ENCODE measurements around the gene SIM2. TPM values are rescaled to one million over a fixed set of nuclear protein-coding genes. Genes with fewer than 3 reads are reported as not detected.

The SIM2 gene
- total RNA-seq, 1 donor from 2014 or later = not detected

DNA sequence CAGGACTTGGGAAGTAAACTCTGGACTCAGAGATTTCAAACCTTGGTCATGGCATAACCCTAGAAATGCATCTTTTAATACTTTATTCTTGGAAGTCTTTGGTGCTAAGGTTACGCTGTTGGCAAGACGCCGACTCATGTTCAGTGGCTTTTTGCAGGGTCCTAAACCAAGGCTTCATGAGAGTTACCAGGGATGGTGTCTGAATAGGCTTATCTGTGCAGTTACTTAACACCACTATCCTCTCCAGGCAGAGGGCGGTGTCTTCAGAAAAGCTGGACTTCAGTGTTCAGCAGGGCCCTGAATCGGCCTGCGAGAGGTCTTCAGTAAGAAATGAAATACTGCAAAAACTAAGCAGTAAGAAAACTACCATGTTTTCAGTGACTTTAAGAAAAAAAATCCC lies 58.3 kb downstream of the SIM2 start:
- ChIA-PET CTCF (no interaction called here), POLR2A (no interaction called here)
- Mint-ChIP-seq H3K27me3 (no peaks in the 10 kb centered on the region), H3K4me3 (no peak overlapping the region), H3K4me1 (no peaks in the 10 kb centered on the region), H3K36me3 (ENCODE audit: low read depth) (peaks cover 23% of the 10 kb centered on the region), H3K27ac (no peak overlapping the region), H3K9me3 (no peaks in the 10 kb centered on the region)
- ATAC-seq (ENCODE audit: low read depth) = no peak
- DNase-seq = no peak
- TF ChIP-seq, protein P1, sequence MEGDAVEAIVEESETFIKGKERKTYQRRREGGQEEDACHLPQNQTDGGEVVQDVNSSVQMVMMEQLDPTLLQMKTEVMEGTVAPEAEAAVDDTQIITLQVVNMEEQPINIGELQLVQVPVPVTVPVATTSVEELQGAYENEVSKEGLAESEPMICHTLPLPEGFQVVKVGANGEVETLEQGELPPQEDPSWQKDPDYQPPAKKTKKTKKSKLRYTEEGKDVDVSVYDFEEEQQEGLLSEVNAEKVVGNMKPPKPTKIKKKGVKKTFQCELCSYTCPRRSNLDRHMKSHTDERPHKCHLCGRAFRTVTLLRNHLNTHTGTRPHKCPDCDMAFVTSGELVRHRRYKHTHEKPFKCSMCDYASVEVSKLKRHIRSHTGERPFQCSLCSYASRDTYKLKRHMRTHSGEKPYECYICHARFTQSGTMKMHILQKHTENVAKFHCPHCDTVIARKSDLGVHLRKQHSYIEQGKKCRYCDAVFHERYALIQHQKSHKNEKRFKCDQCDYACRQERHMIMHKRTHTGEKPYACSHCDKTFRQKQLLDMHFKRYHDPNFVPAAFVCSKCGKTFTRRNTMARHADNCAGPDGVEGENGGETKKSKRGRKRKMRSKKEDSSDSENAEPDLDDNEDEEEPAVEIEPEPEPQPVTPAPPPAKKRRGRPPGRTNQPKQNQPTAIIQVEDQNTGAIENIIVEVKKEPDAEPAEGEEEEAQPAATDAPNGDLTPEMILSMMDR (IDR thresholded peaks at IDR 0.05) = no peak
- intact Hi-C loops (cut with micrococcal nuclease) = no loop called here

DNA sequence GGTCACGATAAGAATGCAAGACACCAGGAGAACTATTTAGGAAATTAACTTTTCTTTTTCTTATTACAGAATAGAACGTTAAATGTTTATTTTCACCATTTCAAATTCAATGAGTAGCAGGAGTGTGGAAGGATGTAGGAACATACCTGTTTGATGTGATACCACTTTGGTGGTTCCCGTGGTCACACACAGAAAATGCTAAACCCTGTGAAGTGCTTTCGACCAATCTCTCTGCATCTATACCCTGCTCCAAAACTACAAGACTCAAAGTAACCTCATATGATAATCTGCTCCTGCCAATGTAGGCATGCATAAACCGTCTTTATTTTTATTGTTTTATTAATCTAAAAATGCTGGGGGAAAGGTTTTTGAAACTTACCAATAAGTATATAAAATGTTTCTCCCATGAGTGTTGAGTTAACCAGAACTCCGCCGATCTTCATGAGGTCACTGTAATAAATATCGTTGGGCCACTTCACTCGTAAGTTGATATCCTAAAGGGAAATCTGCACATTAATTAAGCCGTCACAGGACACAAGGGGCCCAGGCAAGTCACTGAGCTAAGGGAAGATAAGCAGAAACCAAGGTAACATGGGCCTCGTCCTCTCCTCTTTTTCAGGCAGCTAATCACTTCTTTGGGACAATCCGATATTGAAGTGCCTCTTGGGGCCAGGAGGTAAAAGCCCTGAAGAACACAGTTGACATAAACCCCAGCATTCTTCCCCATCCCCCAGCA lies 60.6 kb downstream of the SIM2 start:
- no peaks in the 10 kb centered on the region for H3K4me1 Mint-ChIP-seq
- POLR2A ChIA-PET = interaction anchor here (0.7 kb wide), 1 partner anchor 29 kb away, joined by 5 read pairs; no protein-coding TSS in a partner anchor
- TF ChIP-seq, protein P1 (IDR thresholded peaks at IDR 0.05) = no peak
- DNase-seq (no peak), ATAC-seq (ENCODE audit: low read depth) (no peak)
- H3K4me3 Mint-ChIP-seq = no peak overlapping the region
- CTCF ChIA-PET = no interaction called here
- H3K36me3 Mint-ChIP-seq (ENCODE audit: low read depth) = peaks cover 19% of the 10 kb centered on the region
- intact Hi-C loops (cut with micrococcal nuclease) = no loop called here
- no peaks in the 10 kb centered on the region for H3K9me3 Mint-ChIP-seq
- no peaks in the 10 kb centered on the region for H3K27me3 Mint-ChIP-seq
- no peak overlapping the region for H3K27ac Mint-ChIP-seq

DNA sequence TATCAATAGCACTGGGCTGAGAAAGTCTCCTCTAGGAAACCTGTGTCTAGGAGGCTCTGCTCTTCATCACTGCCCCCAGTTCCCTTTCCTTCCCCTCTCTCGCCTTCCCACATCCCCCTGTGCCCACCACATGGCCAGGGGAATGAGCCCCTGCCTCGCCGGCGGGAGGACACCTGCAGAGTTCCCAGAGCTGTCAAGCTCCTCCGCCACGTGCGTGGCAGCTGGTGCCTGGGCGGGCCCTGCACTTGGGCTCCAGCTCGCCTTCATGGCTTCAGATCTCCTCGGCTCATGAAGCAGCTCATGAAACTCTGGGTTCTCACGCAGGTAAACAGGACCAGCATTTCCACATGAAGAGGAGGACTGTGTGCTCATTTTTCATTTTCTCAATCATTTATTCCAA lies 62.8 kb downstream of the SIM2 start:
- no peaks in the 10 kb centered on the region for H3K4me1 Mint-ChIP-seq
- POLR2A ChIA-PET = no interaction called here
- ATAC-seq (ENCODE audit: low read depth) (no peak), DNase-seq (no peak)
- TF ChIP-seq, protein P1 (IDR thresholded peaks at IDR 0.05) = no peak
- no peaks in the 10 kb centered on the region for H3K27me3 Mint-ChIP-seq
- no peaks in the 10 kb centered on the region for H3K9me3 Mint-ChIP-seq
- peaks cover 9% of the 10 kb centered on the region for H3K36me3 Mint-ChIP-seq (ENCODE audit: low read depth)
- no peak overlapping the region for H3K27ac Mint-ChIP-seq
- CTCF ChIA-PET = no interaction called here
- intact Hi-C loops (cut with micrococcal nuclease) = no loop called here
- no peak overlapping the region for H3K4me3 Mint-ChIP-seq

GRCh38 chr21:36762642-36763041 lies 63.7 kb downstream of the SIM2 start:
- Mint-ChIP-seq H3K4me3 (no peak overlapping the region), H3K27ac (no peak overlapping the region), H3K27me3 (no peaks in the 10 kb centered on the region), H3K36me3 (ENCODE audit: low read depth) (peaks cover 13% of the 10 kb centered on the region), H3K9me3 (no peaks in the 10 kb centered on the region), H3K4me1 (no peaks in the 10 kb centered on the region)
- CTCF ChIA-PET = no interaction called here
- DNase-seq (no peak), ATAC-seq (ENCODE audit: low read depth) (no peak)
- intact Hi-C loops (cut with micrococcal nuclease) = no loop called here
- POLR2A ChIA-PET = no interaction called here
- TF ChIP-seq, protein P1 (IDR thresholded peaks at IDR 0.05) = no peak

GRCh38 chr21:36763305-36763704 lies 64.4 kb downstream of the SIM2 start:
- POLR2A ChIA-PET = no interaction called here

More at GRCh38 chr21:36763305-36763704, 64.4 kb downstream of the SIM2 start:
- Mint-ChIP-seq H3K4me1 (no peaks in the 10 kb centered on the region), H3K27ac (no peak overlapping the region), H3K27me3 (no peaks in the 10 kb centered on the region), H3K9me3 (no peaks in the 10 kb centered on the region), H3K4me3 (no peak overlapping the region), H3K36me3 (ENCODE audit: low read depth) (peaks cover 13% of the 10 kb centered on the region)
- intact Hi-C loops (cut with micrococcal nuclease) = no loop called here
- ATAC-seq (ENCODE audit: low read depth) (no peak), DNase-seq (no peak)
- CTCF ChIA-PET = no interaction called here
- TF ChIP-seq, protein P1 (IDR thresholded peaks at IDR 0.05) = no peak
